ENCODE results near the gene SAA2. TPM values are rescaled to one million over a fixed set of nuclear protein-coding genes. Genes with fewer than 3 reads are reported as not detected.

SAA2 gene
- not detected for total RNA-seq (ENCODE audit: unreplicated experiment)
- long read RNA-seq: 0 reads

GRCh38 chr11:18248561-18248960 is at the start of gene SAA2:
TSS of gene SAA2 (minus strand) at chr11:18248668. CDS start at chr11:18248011, 657 bp downstream.
- H3K36me3 Mint-ChIP-seq (ENCODE audit: low read depth, unreplicated experiment): no peaks in the 10 kb centered on the region
- no peak within 1 kb of the TSS for H3K27ac Mint-ChIP-seq (ENCODE audit: unreplicated experiment)
- H3K4me1 Mint-ChIP-seq (ENCODE audit: unreplicated experiment): peaks cover 5% of the 10 kb centered on the region
- no peak for TF ChIP-seq CTCF (IDR thresholded peaks at IDR 0.05; ENCODE audit: unreplicated experiment)
- no peaks in the 10 kb centered on the region for H3K9me3 Mint-ChIP-seq (ENCODE audit: unreplicated experiment)
- H3K27me3 Mint-ChIP-seq (ENCODE audit: unreplicated experiment): no peaks in the 10 kb centered on the region
- no peak for DNase-seq (ENCODE audit: low spot score)
- H3K4me3 Mint-ChIP-seq (ENCODE audit: unreplicated experiment): no peak within 1 kb of the TSS

- no peaks in the 10 kb centered on the region for H3K9me3 Mint-ChIP-seq (ENCODE audit: unreplicated experiment)
- no peak overlapping the region for H3K27ac Mint-ChIP-seq (ENCODE audit: unreplicated experiment)
- H3K27me3 Mint-ChIP-seq (ENCODE audit: unreplicated experiment): no peaks in the 10 kb centered on the region
- H3K4me1 Mint-ChIP-seq (ENCODE audit: unreplicated experiment): no peaks in the 10 kb centered on the region
- TF ChIP-seq CTCF (IDR thresholded peaks at IDR 0.05; ENCODE audit: unreplicated experiment): no peak
- no peak for DNase-seq (ENCODE audit: low spot score)
- no peak overlapping the region for H3K4me3 Mint-ChIP-seq (ENCODE audit: unreplicated experiment)
- H3K36me3 Mint-ChIP-seq (ENCODE audit: low read depth, unreplicated experiment): peaks cover 27% of the 10 kb centered on the region
These were observed 46.8 kb upstream of the SAA2 start for GRCh38 chr11:18295316-18295715.

GRCh38 chr11:18294862-18295261 is 46.4 kb upstream of the SAA2 start:
- TF ChIP-seq CTCF (IDR thresholded peaks at IDR 0.05; ENCODE audit: unreplicated experiment): no peak

GRCh38 chr11:18288911-18289310 is 40.4 kb upstream of the SAA2 start:
- H3K27ac Mint-ChIP-seq (ENCODE audit: unreplicated experiment): no peak overlapping the region
- no peak for DNase-seq (ENCODE audit: low spot score)
- H3K27me3 Mint-ChIP-seq (ENCODE audit: unreplicated experiment): no peaks in the 10 kb centered on the region
- no peak overlapping the region for H3K4me3 Mint-ChIP-seq (ENCODE audit: unreplicated experiment)
- no peak for TF ChIP-seq CTCF (IDR thresholded peaks at IDR 0.05; ENCODE audit: unreplicated experiment)
- no peaks in the 10 kb centered on the region for H3K9me3 Mint-ChIP-seq (ENCODE audit: unreplicated experiment)
- H3K4me1 Mint-ChIP-seq (ENCODE audit: unreplicated experiment): no peaks in the 10 kb centered on the region
- peaks cover 15% of the 10 kb centered on the region for H3K36me3 Mint-ChIP-seq (ENCODE audit: low read depth, unreplicated experiment)

More at GRCh38 chr11:18294862-18295261, 46.4 kb upstream of the SAA2 start:
- no peaks in the 10 kb centered on the region for H3K27me3 Mint-ChIP-seq (ENCODE audit: unreplicated experiment)
- no peaks in the 10 kb centered on the region for H3K4me1 Mint-ChIP-seq (ENCODE audit: unreplicated experiment)
- H3K36me3 Mint-ChIP-seq (ENCODE audit: low read depth, unreplicated experiment): peaks cover 29% of the 10 kb centered on the region
- H3K9me3 Mint-ChIP-seq (ENCODE audit: unreplicated experiment): no peaks in the 10 kb centered on the region
- DNase-seq (ENCODE audit: low spot score): no peak
- no peak overlapping the region for H3K27ac Mint-ChIP-seq (ENCODE audit: unreplicated experiment)
- no peak overlapping the region for H3K4me3 Mint-ChIP-seq (ENCODE audit: unreplicated experiment)

GRCh38 chr11:18285841-18286240 is 37.4 kb upstream of the SAA2 start:
- no peaks in the 10 kb centered on the region for H3K9me3 Mint-ChIP-seq (ENCODE audit: unreplicated experiment)
- H3K27me3 Mint-ChIP-seq (ENCODE audit: unreplicated experiment): no peaks in the 10 kb centered on the region
- peaks cover 20% of the 10 kb centered on the region for H3K36me3 Mint-ChIP-seq (ENCODE audit: low read depth, unreplicated experiment)
- H3K4me1 Mint-ChIP-seq (ENCODE audit: unreplicated experiment): no peaks in the 10 kb centered on the region
- no peak overlapping the region for H3K27ac Mint-ChIP-seq (ENCODE audit: unreplicated experiment)
- no peak for DNase-seq (ENCODE audit: low spot score)
- H3K4me3 Mint-ChIP-seq (ENCODE audit: unreplicated experiment): no peak overlapping the region
- TF ChIP-seq CTCF (IDR thresholded peaks at IDR 0.05; ENCODE audit: unreplicated experiment): no peak

All from endothelial cell (in vitro differentiated cells).